HG03354 (cell line): Measurements from ENCODE around the gene POLD3.

Experiments
- ATAC-seq: cut with Tn5 transposase; IDR thresholded peaks from one replicate; pipeline ENCODE4 v1.9.1; 2021; ENCODE audit warnings: mild to moderate bottlenecking; ENCODE audit not compliant: unreplicated experiment, poor library complexity, severe bottlenecking

Gene POLD3

DNA sequence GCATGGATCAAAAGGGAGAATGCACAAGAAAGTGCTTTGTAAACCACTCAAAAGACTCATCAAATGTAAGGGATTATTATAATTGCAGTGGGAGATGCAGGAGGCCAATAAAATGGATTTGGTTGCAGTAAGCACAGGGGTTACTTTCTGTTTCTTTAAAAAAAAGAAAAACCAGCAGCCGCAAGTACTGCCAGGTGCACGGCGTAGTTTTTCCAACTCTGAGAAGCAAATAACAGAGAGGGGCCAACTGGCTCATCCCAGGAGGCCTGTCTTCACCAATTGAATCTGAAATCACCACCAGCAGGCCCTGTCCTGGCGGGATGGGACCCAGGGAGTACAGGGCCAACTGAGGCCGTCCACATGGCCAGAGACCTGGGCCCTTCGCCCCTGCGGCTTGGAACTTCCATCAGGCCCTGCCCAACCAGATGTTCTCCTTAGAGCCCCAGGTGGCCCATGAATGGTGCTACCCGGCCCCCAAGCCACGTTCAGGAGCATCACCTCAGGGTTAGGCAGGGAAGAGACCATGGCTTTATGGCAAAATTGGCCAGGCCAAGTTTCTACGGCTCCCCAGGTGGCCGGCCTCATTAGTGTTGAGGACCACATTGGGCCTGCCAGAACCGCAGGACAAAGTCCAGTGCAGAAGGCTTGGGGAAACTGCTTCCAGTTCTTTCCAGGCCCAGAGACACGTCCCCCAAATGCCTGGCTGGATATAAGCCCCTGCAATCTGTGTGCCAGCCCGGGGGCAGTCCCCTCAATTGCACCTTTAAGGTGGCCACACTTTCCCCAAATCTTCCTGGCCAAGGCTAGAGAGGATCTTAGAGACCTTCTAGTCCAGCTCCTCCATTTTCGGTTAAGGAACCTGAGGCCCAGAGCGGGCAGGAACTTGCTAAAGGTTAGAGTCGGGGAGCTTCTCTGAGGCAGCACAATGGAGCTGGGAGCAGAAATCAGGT is 77.1 kb downstream of the POLD3 start:
- ATAC-seq = no peak

DNA sequence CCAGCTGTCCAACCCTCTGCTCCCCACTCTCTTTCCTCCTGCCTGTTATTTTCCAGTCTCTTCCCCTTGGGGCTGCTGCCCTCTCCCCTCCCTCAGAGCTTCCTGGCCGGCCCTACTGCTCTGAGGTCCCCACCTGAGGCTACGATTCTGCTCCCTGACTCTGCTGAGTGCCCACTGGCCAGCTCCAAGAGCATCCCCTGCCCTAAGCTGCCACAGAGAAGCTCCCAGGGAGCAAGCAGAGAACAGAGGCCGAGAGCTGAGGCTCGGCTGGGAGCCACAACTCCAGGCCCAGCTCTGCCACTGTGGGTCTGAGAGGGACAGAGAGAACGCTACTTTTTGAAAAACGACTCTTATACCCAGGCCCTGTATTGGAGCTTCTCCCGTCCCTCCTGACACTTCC is 77.8 kb downstream of the POLD3 start:
- no peak for ATAC-seq

DNA sequence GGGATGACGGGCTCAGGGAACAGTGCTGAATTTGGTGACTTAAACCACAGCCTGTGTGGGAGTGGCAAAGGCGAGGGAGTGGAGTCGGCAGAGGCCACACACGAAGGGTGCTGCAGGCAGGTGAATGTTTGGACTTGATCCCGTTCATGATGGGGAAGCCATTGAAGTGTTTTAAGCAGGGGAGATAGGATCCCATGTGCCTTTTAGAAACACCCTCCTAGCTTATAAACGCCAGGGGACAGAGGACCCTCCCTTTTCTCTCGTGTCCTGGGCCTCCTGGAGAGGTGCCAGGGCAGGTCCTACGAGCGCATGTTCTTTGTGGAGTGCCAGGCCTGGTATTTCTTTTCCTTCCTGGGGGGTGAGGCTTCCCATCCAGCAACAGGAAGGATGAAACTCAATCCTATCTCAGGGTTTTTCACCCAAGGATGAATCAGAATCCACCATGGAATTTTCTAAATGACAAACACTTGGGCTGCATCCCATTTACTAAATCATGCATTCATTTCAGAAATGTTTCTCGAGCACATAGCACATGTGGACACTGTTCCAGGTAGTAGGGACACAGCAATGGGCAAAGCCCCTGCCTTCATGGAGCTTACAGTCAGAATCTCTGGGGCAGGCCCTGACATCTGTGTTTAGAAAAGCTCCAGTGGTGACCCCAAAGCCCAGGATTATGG is 79.3 kb downstream of the POLD3 start:
- no peak for ATAC-seq

DNA sequence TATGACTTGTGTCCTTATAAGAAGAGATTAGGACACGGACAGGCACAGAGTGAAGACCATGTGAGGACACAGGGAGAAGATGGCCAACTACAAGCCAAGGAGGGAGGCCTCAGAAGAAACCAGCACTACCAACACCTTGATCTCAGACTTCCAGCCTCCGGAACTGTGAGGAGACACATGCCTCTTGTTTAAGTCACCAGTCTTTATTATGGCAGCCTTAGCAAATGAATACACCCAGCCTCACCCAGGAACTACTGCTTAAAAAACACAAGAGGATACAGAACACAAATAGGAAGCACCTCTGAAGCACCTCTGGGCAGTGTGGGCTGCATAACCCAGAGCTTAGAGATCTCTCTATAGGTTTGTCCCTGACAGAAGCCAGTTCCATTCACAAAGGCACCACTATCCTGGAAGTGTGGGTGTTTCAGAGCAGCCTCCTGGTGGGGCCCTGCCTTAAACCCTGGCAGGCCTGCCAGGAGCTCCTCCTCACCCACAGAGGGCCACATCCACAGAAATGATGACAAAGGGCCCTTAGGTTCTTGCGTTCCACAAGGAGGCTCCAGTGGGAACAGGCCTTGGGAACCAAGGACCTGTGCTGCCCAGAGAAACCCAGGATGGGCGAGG is 80.1 kb downstream of the POLD3 start:
- no peak for ATAC-seq

DNA sequence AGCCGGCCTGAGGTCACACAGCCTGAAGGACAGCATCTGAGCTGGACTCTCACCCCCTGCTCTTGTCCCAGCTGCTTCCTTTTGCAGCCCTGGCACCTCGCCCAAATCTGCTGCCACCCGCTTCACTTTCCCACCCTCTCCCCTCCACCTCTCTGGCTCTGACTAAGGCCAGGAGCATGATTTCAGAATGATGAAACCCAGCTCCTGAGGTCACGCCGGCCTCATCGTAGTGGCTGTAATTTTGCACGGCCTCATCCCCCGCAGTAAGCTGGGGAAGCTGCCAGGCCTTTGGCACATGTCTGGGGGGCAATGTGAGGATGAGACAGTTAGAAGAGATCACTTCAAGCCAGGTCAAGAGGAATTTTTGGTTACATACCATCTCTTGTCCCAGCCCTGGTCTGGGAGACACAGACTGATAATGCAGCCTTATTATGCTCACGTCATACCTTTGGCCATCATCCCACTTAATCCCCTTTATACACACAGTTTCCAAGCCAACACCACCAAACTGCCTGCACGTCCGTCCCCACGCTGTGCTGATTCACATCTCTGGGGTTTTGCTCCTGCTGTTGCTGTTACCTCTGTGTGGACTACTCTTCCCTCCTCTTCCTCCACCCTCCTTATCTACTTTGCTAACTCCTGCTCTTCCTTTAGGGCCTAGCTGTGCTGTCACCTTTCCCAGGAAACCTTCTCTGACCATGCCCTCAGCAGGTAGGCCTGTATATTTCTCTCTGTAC is 80.7 kb downstream of the POLD3 start:
- no peak for ATAC-seq

DNA sequence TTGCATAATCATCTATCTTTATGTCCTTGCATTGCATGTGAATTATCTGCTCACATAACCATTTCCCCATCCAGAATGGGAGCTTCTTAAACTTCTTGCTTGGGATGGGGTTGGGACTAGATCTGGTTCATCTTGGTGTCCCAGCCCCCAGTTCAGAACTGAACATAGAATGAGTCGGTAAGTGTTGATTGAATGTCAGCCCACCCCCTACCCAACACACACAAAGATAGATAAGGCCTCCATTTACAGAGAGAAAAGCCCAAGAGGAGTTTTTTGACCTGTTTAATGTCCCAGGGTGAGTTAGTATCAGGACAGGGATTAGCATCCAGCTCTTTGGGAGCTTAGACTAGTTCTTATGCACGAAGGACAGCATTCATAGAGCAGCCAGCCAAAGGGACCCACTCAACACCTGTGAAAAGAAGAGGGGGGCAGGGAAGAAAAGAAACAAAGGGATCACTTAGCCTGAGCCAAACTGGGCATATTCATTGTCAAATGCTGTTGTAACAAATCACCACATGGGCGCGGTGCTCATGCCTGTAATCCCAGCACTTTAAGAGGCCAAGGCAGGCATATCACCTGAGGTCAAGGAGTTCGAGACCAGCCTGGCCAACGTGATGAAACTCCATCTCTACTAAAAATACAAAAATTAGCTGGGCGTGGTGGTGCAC is 81.4 kb downstream of the POLD3 start:
- no peak for ATAC-seq

DNA sequence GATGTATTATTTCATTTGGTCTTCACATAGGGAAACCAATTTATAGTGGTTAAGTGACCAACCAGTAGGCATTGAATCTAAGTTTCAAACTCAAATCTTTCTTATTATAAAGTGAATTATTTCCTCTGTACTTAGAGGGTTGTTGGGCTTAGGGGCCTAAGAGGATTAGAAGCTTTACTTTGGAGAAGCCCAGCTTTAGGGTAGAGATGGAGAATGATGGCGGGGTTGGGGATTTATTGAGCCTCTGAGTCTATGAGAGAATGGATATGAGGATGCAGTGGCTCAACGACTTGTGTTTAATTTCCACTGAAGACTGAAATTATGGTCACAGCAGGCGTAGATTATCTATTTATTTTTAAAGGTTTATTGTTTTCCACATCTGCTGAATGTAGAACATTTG is 83.4 kb downstream of the POLD3 start:
- no peak for ATAC-seq

DNA sequence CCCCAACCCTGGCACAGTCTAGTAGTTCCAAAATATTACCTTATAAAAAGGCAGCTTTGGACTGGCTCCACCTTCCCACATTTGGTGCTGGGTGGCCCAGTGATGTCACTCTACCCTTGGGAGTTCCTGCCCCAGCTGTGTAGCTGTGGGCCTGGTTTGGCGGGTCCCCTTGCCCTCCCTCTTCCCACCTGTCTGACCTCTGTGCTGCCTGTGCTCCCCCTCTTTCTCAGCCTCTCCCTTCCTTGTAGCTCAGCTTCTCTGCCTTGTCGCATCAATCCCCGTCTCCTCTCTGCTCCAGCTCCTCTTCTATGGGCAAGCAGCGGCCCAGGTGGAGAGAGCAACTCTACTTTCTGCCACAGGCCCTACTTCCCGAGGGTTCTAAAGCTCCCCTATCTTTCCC is 84.2 kb downstream of the POLD3 start:
- ATAC-seq = no peak

DNA sequence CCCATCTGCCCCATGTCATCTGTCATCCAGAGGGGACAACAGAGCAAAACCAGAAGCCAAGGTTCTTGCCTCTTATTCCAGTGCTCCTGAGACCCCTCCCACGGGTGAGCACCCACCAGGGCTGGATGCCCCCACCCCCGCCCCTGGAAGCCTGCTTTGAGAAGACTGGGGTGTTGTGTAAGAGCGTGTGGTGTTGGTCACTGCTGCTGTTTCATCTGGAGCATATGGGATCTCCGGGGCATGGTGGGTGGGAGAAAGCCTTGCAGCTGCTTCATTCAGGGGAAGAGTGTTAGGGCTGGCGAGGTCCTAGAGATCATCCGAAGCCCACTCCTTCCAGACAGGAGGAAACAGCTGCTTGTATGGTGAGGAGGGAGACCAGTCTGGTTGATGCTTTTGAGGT is 84.7 kb downstream of the POLD3 start:
- no peak for ATAC-seq

DNA sequence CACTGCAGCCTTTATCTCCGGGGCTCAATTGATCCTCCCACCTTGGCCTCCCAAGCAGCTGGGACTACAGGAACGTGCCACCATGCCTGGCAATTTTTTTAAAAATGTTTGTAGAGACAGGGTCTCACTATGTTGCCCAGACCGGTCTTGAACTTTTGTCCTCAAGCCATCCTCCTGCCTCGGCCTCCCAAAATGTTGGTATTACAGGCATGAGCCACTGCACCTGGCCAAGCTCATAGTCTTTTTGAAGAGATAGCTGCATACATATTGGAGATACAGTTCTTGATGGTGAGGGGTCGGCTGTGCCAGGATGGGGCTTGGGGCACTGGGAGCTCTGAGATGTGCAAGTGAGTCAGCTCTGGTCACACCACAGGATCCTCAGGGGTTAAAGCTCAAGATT is 85.7 kb downstream of the POLD3 start:
- ATAC-seq = no peak

DNA sequence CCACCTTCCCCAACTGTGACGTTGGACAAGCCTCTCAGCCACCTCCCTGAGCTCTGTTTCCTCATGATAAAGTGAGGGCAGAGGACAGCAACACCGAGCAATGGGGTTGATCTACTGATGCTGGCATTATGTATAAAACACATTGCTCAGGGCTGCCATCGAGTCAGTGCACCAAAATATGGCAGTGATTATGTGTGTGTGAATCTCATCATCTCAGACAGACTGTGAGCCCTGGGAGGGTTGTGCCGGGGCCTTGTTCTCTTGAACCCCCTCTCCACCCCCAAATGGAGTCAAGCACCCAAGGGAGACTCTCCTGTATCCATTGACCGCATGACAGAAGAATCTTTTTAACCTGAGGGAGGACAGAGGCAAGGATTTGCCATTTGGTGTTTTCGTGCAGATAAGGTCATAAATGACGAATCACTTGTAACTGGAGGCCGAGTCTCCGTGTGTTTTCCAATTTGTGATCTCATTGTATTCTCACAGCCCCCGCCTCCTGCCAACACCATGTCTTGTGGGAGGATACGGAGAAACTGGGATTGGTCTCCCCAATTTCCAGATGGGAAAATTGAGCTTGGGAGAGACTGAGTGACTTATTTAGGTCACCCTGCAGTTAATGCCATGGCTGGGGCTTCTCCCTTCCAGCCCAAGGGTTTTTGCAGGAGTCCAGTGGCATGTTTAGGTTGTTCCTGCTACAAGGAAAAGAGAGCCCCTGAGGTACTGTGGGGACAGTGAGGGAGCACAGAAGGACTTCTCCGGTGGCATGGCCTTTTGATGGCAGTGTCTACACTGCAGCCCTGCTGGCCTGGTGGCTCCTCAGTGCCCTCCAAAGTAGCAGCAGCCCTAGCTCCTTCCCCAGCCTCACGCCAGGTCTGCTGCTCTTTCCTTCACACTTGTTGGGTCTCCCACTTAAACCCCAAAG is 86.5 kb downstream of the POLD3 start:
- ATAC-seq = no peak

DNA sequence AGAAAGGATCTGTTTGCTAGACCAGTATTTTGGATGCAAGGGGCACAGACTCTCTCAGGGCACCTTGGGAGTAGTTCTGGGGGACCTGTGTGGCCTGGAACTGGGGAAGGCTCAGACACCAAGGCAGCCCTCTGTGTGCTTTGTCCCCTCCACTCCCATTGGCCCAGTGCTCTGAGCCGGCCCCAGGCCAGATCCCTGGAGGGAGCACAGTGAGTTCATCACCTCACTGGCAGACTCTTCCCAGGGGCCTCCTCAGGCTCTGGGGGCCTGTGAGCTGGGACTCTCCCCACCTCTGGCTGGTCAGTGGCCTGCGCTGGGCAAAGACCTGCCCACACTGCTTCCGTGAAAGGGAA is 87.1 kb downstream of the POLD3 start:
- no peak for ATAC-seq

DNA sequence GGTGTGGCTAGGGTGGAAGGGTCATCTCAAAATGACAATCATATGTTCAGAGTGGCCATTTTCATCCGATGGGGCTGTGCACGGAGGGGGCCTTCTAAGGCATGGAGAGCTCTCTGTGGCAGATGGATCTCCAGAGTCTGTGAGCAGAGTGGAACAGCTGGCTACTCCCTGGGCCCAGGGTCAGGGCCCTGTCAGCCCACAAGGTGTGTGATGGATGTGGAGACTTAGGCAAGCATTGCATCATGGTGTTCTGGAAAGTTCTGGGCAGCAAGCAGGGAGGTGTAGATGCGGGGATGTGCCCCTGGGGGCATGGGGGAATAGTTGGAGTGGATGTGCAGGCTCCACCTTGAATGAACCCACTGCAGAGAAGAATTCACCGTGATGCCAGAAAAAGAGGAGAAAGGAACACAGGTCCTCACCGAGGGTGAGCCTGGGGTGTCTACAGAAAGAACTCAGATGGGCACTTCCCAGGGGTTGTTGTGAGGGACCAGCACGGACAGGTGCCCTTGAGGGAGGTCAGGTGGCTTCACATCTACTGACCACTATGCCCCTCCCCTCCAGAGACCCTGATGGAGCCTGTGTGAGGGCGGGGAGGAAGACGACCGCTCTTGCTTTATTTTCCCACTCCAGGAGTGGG is 87.8 kb downstream of the POLD3 start:
- no peak for ATAC-seq

DNA sequence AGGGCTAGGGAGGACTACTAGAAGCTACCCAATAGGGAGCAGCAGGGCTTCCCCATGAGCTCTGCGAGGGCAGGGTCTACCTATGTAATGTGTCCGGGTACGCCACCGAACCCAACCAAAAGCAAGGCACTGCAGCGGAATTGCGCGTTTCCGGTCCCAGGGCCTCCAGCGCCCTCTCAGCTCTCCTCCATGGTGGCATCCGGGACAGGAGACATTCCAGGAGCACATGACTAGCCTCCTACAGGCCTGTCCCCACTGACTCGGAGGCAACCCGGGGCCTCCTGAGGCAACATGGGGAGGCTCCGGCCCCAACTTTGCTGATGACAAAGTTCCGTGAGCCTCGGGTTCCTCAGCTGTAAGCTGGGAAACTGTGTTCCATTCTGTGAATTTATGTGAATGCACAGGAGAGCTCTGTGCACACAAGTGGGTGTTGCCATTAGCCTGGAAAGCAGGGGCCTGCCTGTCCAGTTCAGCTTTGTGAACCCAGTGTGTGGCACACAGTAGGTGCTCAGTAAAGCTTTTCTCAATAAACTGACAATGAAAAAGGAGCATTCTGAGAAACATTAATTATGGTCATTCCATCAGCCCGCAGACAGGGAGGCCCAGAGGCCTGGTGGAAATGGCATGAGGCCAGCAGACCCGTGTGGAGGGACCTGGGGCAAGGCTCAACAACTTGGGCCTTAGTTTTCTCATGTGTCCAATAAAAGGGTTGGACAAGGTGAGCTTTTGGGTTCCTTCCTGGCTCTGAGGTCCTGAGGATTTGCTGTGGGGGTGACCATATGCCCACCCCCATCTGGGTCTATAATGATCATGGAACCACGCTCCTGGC is 88.5 kb downstream of the POLD3 start:
- ATAC-seq = no peak

DNA sequence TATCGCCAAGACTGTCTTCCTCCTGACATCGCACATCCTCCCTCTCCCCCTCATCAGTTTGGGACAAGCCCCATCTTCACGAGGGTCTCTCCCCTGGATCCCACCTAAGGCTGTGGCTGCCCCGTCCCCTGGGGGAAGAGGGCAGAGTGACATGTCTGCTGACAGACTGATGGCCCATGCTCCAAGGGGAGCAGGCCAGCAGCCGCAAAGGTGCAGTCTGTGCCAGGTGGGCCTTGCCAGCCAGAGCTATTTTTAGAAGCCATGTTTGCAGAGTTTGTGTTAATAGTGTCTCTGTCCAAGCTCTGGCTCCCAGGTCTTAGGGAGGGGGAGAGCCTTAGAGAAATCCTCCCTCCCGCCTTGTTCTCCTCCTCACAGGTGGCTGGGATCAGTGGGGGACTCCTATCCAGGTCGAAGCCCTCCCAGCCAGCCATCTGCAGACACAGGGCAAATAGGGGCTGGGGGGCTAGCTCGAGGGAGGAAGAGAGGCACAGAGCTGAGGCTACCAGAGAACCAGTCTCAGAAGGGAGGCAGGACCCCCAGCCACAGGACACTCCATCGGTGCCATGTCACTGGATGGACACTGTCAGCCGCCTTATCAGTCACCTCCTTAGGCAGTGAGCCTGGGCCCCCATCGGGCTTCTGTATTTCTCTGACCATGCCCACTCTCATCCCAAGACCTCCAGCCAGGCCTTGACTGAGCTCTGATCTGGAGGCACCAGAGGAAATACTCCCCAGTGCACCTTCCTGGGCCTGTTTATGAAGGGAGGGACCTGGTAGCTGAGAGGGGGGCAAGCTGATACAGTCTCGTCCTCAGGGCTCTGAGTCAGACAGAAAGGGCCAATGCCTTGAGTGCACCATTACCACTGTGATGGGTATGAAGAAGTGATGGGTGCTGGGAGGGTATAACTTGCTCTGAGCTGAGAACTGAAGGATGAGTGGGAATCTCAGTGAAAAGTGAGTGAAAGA is 89.6 kb downstream of the POLD3 start:
- ATAC-seq = no peak

DNA sequence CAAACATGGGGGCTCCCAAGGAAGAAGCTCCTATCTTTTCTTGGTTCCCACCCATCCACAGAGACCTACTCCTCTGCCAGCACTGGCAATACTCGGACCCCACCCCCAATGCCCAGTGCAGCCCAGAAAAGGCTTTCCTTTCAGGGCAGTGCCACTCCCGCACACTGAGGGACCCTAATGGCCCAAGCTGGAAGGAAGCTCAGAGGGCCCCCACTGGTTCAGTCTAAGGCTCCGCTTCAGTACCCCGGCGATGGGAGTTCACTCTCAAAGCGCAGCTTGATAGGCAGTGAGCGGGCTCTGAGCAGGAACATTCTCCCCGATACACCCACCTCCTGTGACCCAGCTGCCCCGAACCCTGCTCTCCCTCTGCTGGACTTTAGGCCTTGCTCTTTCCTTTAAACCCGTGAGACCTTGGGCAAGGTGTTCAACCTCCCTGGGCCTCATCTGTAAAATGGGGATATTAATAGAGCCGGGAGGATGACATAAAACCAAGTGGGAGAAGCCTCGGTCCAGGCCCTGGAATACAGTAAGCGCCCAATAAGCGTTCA is 90.4 kb downstream of the POLD3 start:
- ATAC-seq = no peak
